AG04450 (cell line): Measurements from ENCODE around the gene ACTRT2. TPM values are rescaled to one million over a fixed set of nuclear protein-coding genes. Genes with fewer than 3 reads are reported as not detected.

Experiments
- CTCF ChIA-PET: fragments of 300-600, 350-600 bp; formaldehyde crosslinking; extraction: SDS; loops from one replicate; lab custom pipeline; 2022; ENCODE audit warnings: antibody characterized with exemption, inconsistent platforms; lab: Charles Lee
- POLR2A ChIA-PET: fragments of 350-600 bp; formaldehyde crosslinking; extraction: SDS; loops from one replicate; lab custom pipeline; 2021; ENCODE audit warnings: antibody characterized with exemption, inconsistent platforms; lab: Yijun Ruan, JAX
- DNase-seq: peaks from one replicate; pipeline ENCODE4 v3.0.0-alpha.2; 2011; ENCODE audit warnings: low read depth, low spot score
- H3K27ac ChIP-seq: one replicate; pipeline ENCODE4 v1.5.1; 2012; ENCODE audit warnings: low read depth, low read length, control low read depth
- H3K27me3 ChIP-seq: one replicate; pipeline ENCODE4 v1.6.0; 2012; ENCODE audit warnings: low read length; ENCODE audit not compliant: control insufficient read depth, insufficient read depth
- H3K4me3 ChIP-seq: 2 replicates; pipeline ENCODE4 v1.5.1; 2011; ENCODE audit warnings: mild to moderate bottlenecking, low read depth, low read length, control low read depth
- H3K9me3 ChIP-seq: 2 replicates; pipeline ENCODE4 v1.5.1; 2012; ENCODE audit warnings: low read length; ENCODE audit not compliant: control insufficient read depth, insufficient read depth
- polyA plus RNA-seq: library from polyadenylated mRNA; depleted of rRNA; stranded (reverse); fragments of >200 nt; gene quantifications from 2 replicates; pipeline ENCODE4 v1.2.3, GENCODE V29; 2011
- TF ChIP-seq, protein P1 (sequence below): IDR thresholded peaks from 2 replicates; pipeline ENCODE4 v1.5.1; 2011; ENCODE audit warnings: low read depth, low read length, control low read depth, inconsistent platforms

The ACTRT2 gene
- polyA plus RNA-seq, 1 experiment = not detected

DNA sequence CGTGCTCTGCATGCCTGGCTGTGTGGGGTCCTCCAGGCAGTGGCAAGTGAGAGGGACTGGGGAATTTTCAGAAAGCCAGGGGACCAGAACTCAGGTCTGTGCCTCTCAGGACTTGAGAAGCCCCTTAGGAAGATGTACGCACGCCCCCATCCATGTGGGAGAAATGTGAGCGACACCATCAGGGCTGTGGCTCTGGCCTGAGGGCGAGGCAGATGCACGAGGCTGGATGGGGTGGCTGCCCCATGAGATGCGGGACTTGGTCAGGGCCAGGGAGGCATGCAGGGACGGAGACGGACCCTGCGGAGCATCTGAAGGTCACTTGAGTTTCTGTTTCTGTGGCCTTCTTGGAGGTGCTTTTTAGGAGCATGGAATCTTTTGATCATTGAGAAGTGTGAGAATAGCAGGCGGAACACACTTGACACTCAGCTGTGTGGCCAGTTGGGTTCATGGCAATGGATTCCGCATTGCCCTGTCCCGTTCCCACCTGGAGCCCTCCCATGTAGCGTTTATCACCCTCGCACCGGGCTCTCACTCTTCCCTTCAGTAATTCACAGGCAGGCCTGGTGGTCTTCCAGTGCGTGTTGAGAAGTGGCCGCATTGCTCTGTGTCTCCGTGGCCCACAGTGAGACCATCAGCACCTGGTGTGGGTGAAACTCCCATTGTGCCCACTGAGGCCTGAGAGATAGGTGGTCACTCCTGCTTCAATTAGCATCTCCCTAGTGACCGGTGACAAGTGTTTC is 30.7 kb upstream of the ACTRT2 start:
- H3K27ac ChIP-seq = no peak overlapping the region
- H3K4me3 ChIP-seq = no peak overlapping the region
- TF ChIP-seq, protein P1, sequence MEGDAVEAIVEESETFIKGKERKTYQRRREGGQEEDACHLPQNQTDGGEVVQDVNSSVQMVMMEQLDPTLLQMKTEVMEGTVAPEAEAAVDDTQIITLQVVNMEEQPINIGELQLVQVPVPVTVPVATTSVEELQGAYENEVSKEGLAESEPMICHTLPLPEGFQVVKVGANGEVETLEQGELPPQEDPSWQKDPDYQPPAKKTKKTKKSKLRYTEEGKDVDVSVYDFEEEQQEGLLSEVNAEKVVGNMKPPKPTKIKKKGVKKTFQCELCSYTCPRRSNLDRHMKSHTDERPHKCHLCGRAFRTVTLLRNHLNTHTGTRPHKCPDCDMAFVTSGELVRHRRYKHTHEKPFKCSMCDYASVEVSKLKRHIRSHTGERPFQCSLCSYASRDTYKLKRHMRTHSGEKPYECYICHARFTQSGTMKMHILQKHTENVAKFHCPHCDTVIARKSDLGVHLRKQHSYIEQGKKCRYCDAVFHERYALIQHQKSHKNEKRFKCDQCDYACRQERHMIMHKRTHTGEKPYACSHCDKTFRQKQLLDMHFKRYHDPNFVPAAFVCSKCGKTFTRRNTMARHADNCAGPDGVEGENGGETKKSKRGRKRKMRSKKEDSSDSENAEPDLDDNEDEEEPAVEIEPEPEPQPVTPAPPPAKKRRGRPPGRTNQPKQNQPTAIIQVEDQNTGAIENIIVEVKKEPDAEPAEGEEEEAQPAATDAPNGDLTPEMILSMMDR = no peak
- POLR2A ChIA-PET = no interaction called here
- peaks cover 61% of the 10 kb centered on the region for H3K9me3 ChIP-seq
- CTCF ChIA-PET = no interaction called here
- DNase-seq = no peak
- H3K27me3 ChIP-seq = no peaks in the 10 kb centered on the region

DNA sequence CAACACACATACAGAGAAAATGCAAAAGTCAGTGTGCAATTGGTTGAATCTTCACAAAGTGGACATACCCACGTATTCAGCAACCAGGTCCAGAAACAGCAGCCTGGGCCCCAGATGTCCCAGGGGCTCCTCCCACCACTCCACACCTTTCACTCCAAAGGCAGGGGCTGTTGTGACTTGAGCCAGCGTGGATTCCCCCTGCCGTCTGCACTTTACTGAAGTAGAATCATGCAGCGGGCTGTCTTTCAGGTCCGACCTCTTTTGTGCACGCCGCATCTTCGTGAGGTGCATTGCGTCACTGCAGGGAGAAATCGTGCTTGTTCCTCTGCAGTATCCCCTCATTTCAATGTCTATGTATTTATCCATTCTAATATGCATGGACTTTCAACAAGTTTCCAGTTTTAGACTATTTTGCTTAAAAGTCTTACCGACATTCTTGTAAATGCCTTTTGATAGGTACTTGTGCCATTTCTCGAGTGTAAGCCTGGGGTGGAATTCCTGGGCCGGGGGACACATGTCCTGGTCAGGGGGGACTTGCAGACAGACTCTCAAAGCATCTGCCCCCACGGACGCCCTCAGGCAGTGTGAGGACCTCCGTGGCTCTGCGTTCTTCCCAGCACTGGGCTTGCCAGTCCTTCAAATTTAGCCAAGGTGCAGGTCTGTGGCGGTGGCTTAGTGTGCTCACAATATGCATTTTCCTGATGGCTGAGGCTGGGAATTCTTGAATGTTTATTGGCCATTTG is 29.3 kb upstream of the ACTRT2 start:
- peaks cover 54% of the 10 kb centered on the region for H3K9me3 ChIP-seq
- TF ChIP-seq, protein P1 = no peak
- H3K4me3 ChIP-seq = no peak overlapping the region
- H3K27me3 ChIP-seq = no peaks in the 10 kb centered on the region
- ChIA-PET CTCF (no interaction called here), POLR2A (no interaction called here)
- H3K27ac ChIP-seq = no peak overlapping the region
- no peak for DNase-seq

DNA sequence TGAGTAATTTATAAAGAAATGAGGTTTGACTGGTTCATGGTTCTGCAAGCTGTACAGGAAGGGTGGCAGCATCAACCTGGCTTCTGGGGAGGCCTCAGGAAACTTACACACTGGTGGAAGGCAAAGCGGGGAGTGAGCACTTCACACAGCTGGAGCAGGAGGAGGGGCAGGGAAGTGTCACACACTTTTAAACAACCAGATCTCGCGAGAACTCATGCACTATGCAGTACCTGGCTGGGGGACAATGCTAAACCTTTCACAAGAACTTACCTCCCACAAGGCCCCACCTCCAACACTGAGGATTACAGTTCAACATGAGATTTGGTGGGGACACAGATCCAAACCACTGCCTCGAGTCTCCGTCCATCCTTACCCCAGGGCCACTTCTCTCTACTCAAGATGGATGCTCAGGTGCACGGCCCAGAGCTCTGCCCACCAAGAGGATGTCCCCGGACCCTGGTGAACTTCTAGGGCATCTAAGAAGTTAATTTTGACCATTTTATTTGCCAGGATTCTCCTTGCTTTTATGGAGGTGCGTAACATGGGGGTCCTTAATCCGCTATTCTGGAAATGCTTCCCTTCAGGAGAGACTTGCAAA is 22.7 kb upstream of the ACTRT2 start:
- no peaks in the 10 kb centered on the region for H3K27me3 ChIP-seq
- POLR2A ChIA-PET = no interaction called here
- peaks cover 52% of the 10 kb centered on the region for H3K9me3 ChIP-seq
- DNase-seq = no peak
- TF ChIP-seq, protein P1 = no peak
- H3K27ac ChIP-seq = no peak overlapping the region
- CTCF ChIA-PET = no interaction called here
- no peak overlapping the region for H3K4me3 ChIP-seq

DNA sequence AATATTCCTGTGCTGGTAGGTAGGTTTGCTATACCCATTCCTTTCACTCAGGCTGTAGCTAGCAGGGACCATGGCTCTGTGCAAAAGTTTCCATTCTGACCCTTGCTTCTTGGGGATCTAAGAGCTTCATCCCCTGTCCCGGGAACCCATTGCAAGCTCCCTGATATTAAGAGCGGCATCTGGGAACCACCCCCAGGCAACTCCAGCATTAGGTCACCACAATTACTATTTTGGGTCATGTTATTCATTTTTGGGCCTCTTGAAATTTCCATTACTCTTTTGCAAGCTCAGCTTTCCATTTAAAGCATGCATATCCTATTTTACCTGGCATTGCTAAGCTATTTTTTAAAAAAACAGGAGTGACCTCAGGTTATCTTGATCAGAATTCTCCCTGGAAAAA is 22.1 kb upstream of the ACTRT2 start:
- no peak for DNase-seq
- ChIA-PET CTCF (no interaction called here), POLR2A (no interaction called here)
- H3K27me3 ChIP-seq = no peaks in the 10 kb centered on the region
- peaks cover 52% of the 10 kb centered on the region for H3K9me3 ChIP-seq
- TF ChIP-seq, protein P1 = no peak
- H3K27ac ChIP-seq = no peak overlapping the region
- H3K4me3 ChIP-seq = no peak overlapping the region

DNA sequence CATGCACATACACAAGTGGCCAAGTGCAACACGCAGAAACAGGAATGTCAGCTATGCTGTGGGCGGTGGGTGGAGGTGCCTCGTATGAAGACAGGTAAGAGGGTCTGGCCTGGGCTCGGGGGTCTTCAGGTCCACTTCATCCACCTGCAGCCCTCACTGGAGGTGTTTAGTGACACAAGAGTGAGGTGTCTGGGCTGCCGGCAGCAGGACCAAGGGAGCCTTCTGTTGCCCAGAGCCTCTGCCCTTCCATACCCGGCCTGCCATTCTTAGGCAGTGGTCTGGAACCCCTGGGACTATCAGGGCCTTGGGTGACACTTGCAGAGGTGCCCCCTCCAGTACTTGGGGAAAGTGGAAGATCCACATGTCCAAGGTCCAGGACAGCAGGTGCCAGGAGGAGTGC is 21.7 kb upstream of the ACTRT2 start:
- no peak overlapping the region for H3K4me3 ChIP-seq
- TF ChIP-seq, protein P1 = no peak
- no peak for DNase-seq
- POLR2A ChIA-PET = no interaction called here
- peaks cover 55% of the 10 kb centered on the region for H3K9me3 ChIP-seq
- CTCF ChIA-PET = no interaction called here
- no peak overlapping the region for H3K27ac ChIP-seq
- no peaks in the 10 kb centered on the region for H3K27me3 ChIP-seq
